ENCODE results near the gene COTL1.
"Not testable (repeated sequence)": the region's sequence is repeated elsewhere in the genome, so short reads cannot be mapped to it uniquely, and the experiment has no call there.

COTL1 gene

DNA sequence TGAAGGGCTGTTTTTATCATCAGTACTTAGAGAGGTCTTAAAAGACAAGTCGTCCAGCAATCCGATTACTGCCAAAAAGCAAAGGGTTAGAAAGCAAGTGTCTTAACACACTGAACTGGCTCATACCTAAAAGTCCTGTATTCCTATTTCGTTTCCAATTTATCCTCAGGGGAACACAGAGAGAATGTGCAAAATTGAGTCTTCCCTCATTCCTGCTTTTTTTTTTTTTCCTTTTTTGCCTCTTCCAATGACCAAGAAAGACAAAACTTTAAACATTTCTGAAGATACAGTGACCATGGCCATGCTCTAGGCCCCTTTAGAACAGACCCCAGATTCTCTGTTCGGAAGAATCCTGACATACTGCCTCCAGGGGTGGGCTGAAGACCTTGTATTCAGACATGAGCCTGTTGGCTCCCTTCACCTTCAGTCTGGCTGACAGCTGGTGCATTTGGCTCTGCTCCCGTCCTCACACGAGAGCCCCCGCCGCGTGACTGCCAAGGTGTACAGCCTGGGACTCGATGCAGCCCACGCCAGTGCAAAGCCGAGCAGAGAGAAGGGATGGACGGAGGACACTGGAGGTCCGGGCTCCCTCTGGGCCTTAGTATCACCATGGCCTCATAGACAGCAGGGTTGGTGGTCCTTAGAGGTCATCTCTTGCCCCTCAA is 47.0 kb downstream of the COTL1 start:
- no peak for DNase-seq (ENCODE audit: low read depth, low spot score)

DNA sequence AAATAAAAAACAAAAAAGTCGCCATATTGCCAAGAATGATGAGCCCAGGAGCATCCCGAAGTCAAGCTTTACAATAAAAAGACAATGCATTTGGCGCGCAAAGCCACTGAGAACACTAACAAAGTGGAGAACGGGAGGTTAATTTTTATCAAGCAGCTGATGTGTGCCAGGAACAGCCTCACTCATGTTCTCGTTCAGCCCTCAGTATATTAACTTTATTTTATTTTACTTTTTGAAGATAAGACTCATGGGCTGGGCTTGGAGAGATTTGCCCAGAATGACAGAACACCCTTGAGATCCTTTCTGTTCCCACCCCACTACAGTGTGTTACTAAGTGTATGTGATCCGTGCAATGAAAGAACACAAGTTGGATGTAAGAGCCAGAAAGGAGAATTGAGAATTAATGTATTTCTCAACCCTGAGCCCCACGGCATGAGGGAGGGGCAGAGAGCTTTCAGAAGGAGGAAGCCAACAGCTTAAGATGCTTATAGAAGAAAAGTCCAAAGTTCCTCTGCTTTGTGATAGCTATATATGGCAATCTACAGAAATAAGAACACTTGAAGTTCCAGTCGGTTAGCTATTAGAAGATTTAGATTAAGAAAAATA is 48.4 kb downstream of the COTL1 start:
- DNase-seq (ENCODE audit: low read depth, low spot score) = no peak

DNA sequence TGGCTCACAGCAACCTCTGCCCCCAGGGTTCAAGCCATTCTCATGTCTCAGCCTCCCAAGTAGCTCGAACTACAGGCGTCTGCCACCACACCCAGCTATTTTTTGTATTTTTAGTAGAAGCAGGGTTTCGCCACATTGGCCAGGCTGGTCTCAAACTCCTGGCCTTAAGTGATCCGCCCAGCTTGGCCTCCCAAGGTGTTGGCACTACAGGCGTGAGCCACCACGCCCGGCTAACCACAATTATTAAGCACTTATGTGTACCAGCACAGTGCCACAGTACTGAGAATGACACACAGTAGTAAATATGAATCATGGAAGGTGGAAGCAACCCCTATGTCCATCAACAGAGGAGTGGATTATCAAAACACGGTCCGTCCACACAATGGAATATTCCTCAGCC is 49.8 kb downstream of the COTL1 start:
- DNase-seq (ENCODE audit: low read depth, low spot score) = no peak

DNA sequence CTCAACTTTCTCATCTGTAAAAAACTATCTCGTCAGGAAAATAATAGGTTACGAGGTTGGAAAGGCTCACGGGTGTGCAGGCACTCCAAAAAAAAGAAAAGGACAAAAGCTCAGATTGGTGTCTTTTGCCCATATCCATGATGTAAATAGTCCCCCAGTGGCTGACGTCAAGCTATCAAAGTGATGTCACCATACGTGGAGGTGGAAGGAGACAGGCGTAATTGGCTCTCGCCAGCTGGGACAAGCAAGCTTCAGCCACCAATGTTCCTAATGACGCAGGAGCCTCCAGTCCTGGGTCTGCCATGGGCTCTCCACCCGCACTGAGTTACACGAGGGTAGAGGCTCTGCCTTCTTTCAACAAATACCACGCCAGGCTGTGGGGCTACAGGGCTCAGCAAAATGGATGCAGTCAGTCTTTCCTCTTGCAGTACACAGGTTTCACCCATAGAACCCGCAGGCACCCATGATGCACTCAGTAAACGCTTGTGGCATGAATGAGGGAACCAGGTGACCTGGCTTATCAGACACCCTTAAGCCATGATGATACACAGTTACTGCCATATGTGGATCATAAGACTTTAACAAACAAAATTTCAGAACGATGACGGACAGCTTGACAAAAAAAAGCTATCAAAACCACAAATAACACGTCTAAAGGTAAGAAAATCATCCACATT is 50.5 kb downstream of the COTL1 start:
- no peak for DNase-seq (ENCODE audit: low read depth, low spot score)

DNA sequence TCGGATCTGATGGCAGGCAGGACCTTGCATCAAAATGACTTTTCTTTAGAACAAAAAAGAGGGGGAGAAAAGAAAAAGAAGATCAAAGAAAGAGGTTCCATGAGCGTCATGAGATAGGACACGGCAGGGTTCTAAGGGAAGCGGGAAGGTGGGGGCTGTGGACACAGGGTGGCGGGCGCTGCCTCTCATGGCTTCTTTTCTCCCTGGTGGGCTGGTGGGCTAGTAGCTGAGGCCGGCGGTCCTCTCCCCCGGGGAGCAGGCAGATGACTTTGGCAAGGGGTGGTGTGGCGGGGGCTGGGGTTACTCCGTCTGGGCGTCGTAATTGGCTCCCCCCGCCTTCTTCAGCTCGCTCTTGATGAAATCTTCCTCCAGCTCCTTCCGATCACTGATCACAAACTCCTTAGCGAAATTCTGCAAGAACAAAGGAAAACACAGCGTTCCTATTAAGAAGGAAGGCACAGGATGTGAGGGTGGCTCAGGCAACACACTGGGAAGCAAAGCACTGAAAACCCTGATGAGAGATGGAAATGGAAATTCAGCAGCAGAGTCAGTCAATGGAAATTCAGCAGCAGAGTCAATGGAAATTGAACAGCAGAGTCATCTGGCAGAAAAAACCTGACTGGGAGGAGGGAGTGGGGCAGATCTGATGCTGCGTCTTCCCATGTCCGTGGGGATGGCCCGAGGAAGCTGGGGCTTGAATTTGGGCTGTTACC is 51.2 kb downstream of the COTL1 start:
- DNase-seq (ENCODE audit: low read depth, low spot score) = no peak

DNA sequence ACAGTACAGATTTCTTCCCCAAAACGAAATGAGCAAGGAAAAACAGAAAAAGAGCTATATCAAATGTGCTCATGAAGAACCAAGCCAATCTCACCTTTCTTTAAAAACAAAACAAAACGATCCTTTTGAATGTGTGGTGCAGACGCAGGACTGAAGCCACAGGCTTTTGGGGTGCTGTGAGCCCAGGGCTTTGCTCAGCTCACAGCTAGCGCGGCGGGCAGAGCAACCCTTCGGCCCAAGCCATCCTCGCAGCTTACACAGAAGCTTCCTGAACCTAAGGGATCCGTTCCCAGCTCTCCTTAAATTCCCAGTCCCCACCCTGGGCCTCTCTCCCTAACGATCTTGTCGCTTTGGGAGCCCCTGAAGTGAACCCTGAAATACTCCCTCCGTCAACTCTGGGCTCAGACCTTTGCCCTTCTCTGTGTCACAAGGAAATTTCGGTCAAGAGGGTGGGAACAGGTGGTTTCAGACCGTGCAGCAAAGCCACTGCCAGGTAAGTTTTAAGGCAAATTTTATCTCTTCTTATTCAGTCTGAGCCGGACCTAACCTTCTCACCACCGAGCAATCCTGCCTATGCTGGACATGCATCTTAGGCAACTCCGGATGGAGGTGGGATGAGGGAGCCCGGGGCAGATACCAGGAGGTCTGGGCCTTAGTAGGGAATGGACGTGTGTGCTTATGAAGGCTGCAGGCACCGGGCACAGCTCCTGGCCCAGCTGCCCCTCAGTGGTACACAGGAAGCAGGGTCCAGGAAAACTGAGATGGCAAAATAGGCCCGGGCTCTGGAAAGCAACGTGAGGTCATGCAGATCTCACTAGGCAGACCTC is 52.0 kb downstream of the COTL1 start:
- DNase-seq (ENCODE audit: low read depth, low spot score) = no peak

DNA sequence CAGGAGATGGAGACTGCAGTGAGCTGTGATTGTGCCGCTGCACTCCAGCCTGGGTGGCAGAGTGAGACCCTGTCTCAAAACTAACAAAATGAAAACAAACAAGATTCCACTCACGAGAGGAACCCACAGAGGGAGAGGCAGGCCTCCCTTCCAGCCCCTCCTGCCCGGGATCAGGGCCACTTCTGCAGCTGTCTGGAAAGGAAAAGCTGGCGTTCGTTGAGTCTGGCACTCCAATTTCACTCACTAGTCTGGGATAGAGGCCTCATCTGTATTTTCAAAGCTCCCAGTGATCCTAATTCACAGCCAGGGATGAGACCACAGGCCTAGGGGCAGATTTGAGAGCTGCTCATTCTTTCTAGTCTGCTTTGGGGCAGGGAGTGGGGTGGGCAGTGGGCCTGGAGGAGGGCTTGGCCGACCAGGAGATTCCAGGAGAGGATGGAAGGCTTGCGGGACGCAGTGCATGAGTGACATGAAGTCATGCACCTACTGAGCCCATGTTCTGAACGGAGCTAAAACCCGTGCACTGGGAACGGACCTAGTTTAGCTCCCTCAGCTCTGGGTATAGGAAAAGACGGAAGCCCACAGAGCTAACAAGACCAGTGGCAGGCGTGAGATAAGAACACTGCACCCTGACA is 54.0 kb downstream of the COTL1 start:
- no peak for DNase-seq (ENCODE audit: low read depth, low spot score)

DNA sequence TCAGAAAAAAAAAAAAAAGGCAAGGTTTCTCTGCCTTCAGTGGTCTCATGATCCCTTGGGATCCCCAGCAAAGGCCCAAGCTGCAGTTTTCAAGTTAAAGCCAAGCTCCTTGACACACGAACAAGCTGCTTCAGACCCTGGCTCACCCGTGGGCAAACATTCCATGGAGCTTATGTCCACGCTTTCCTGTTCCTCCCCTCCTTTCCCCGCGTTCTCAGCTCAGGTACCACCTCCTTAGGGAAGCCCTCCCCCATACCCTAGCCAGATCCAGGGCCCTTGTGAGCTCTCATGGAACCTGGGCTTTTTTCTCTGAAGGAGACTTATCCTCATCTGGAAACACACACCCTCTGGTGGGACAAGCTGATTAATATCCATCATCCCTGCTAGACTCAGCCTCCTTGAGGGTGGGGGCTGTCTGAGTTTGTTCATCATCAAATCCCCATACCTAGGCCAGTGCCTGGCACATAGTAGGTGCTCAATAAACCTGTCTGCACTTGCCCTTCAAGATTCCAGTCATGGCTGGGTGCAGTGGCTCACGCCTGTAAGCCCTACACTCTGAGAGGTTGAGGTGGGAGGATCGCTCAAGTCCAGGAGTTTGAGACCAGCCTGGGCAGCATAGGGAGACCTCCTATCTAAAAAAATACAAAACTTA is 54.7 kb downstream of the COTL1 start:
- DNase-seq (ENCODE audit: low read depth, low spot score) = no peak

DNA sequence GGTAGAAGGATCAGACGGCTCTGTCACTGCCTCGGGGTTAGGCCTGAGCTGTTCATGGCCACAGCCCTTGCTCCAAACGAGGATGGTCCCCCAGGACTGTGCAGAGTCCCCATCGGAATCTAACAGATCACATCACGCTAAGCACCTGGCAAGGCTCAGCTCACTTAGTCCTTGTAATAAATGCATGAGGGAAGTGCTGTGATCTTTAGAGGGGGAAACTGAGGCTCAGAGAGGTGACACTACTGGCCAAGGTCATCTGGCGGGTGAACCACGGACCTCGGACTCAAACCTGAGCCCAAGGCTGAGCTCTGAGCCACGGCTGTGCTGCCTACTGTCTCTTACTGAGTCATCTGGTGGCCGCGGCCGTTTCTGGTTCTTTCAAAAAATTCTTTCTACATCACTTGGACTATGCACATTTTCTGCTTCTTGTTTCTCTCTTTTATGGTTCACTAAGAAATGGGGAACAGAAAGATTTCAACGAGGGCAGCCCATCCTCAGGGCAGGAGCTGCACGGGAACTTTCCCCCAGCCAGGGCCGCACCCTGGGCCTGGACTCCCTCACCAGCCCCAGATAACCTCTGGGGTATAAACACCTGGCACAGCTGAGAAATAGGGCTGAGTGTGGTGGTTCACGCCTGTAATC is 55.6 kb downstream of the COTL1 start:
- no peak for DNase-seq (ENCODE audit: low read depth, low spot score)

DNA sequence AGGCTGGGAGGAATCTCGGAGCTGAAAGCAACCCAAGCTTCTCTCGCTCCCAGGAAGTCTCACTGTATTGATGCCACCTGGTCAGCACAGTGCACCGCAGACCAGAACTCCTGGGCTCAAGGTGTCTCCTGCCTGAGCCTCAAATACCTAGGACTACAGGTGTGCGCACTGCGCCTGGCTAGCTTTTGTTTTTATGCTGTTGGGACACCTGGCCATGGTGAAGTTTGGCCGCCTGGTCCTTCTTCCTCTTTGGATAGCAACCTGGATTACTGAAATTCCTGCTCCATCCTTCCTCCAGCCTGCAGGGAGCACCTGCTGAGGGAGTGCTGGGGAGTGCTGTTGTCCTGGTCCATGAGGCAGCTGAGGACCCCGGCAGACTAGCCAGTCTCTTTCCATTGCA is 56.6 kb downstream of the COTL1 start:
- no peak for DNase-seq (ENCODE audit: low read depth, low spot score)

DNA sequence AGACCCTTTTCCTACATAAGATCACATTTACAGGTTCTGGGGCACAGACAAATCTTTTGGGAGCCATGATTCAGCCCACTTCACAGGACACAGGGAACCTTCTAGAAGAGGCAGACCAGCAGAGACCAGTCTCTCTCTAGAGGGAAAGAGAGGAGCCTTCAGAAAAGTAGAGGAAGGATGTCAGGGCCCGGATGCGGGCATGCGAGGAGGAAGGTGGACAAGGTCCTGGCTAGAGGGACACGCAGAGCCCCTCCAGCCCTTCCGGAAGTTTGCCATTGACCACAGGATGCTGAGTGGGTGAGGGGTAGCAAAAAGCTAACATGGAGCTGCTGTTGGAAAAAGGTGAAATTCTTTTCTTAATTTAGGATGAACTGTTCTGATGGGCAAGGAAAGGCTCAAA is 57.6 kb downstream of the COTL1 start:
- DNase-seq (ENCODE audit: low read depth, low spot score) = no peak

DNA sequence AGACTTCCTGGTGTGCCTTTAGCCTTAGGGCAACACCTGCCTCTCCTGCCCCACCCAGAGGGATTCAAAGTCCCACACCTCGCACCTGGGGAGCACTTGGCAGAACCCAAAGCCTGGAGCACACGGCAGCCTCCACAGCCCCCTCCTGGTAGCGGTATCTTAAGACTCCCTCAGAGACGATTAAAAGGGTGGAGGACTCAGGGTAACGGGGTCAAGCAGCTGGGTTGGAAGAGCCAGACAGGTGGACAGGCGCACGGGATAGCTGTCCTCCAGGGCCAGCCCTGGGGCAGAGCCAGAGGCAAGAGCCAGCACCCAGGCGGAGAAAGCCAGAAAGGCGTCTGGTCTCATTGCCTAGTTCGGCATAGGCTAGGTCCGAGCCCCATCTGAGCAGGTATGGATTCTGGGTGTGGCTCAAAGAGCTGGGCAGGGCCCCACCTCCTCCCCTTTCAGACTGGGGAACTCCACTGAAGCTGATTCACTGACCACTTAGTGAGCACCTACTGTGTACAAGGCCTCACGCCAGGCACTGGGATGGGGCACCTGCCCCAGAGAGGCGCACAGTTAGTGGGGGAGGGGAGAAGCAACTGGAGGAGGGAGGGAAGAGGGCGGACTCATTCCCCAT is 58.5 kb downstream of the COTL1 start:
- DNase-seq (ENCODE audit: low read depth, low spot score) = no peak

DNA sequence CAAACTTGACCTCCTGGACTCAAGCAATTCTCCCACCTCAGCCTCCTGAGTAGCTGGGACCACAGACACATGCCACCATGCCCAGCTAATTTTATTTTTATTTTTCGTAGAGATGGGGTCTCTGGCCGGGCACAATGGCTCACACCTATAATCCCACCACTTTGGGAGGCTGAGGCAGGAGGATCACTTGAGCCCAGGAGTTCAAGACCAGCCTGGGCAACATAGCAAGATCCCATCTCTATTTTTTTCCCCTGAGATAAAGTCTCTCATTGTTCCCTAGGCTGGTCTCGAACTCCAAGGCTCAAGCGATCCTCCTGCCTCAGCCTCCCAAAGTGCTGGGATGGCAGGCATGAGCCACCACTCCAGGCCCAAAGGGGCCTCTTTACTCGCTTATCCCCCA is 59.0 kb downstream of the COTL1 start:
- not testable (repeated sequence) for DNase-seq (ENCODE audit: low read depth, low spot score)

DNA sequence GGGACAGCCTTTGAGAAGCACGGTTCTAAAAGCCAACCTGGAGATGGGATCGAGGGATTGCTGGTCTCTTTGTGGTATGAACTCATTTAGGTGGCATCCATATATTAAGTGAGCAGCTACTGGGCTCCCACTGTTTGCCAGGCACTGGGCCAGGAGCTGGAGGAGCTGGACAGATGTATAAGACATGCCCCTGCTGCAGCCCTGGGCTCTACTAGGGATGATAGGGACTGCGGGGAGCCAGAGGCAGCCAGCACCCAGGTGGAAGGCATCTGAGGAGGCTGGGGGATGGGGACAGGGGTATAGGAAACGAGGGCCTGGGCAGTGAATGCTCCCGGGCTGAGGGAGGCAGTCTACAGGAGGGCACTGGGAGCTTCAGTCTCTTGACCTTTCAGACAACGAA is 60.4 kb downstream of the COTL1 start:
- DNase-seq (ENCODE audit: low read depth, low spot score) = no peak

DNA sequence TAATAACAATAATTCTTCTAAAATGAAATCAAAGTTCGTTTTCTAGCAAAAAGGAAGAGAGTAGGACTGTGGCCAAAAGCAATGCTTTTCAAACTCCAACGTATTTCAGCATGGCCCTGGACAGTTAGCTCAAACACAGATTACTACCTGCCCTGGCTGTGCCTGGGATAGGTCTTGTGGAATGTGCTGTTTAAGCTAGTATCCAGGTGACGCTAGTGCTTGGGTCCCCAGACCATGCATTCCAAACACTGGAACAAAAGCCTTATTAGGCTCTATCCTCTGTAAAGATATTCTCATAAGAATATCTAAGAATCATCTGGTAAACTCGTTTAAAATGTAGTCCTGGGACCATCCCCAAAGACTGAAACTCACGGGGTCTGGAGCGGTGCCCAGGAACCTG is 60.8 kb downstream of the COTL1 start:
- DNase-seq (ENCODE audit: low read depth, low spot score) = no peak

DNA sequence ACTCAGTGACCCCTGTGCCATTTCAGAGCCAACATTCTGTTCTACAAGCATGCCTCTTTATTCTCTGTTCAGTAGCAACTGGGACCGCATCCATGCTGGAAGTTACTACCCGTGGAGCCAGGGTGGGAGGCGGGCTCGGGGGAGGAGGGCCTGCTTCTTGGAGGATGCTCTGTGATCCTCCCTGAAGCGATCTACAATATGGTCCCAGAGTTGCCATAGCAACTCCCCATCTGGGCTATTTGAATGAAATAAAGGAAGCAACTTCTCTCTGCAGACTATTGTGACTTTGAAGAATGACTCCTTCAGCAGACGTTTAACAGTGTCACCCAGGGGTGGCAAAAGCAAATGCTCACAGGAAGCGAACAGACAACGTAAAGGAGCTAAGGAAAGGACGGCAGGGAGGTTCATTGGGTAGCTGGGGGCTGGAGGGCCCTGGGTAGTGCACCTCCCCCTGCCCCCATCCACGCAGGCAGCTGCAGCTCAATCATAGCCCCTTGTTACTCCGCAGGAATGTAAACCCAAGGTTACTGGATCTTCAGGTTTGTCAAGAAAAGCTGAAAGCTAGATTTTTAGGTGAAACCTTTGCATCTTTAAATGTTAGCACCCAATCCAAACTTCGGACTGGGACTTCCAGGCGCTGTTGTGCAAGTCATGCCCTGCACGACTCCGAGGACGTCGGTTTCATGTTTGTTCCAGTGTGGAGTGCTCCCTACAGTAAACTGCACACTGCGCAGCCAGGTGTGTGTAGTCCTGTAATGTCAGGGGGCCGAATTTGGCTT is 62.3 kb downstream of the COTL1 start:
- no peak for DNase-seq (ENCODE audit: low read depth, low spot score)

DNA sequence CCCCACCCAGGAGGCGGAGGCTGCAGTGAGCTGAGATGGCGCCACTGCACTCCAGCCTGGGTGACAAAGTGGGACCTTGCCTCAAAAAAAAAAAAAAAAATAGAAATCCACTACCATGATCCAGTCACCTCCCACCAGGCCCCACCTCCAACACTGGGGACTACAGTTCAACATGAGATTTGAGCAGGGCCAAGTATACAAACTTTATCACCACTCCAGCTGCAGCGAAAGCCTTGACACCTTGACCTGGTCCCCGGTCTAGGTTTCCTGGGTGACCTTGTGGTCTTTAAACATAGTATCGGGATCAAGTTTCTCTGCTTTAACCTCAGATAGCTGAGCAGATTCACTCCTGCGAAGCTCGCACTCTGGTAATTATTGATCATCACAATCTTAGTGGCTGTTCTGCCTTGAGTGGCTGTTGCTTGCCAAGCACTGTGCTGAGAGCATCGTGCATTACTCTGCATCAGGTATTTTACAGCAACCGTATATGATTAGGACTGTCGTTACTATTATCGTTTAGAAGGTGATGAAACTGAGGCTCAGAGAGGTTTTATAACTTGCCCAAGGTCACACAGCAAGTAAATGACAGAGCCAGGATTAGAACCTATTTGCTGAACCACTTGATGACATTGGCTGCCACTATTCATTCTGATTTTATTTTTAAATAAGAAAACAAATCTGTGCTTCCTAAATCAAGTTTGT is 63.1 kb downstream of the COTL1 start:
- no peak for DNase-seq (ENCODE audit: low read depth, low spot score)

DNA sequence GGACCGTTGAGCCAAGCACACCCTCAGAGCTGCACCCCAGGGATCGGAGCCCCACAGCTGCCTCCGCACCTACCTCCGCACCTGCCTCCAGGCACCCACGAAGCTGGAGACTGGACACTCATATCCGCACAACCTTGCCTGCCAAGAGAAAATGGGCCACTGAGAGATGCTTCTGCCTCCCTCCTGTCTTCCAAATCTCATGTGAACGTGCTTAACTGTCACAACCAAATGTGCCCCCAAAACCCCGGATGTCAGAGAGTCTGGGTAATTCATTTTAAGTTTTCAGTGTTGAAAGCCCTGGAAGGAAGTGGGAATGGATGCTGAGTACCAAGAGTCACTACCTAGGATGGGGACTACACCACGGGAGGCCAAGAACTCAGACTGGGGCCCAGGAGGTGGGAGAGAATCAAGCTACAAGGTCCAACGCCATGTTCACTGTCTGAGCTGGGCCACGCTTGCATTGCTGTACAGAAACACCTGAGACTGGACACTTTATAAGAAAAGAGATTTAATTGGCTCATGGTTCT is 63.9 kb downstream of the COTL1 start:
- DNase-seq (ENCODE audit: low read depth, low spot score) = no peak

Data from brain pericyte (primary cell).